SU-DHL-6 (cell line): Measurements from ENCODE around the gene TMED8.

Source experiments
- H2AFZ ChIP-seq: fragments of 200-600 bp; sonication (generic); 2 replicates; pipeline ENCODE4 v1.6.1; 2014; ENCODE audit warnings: low read depth, mild to moderate bottlenecking, moderate library complexity, mixed read lengths, antibody characterized with exemption, low read length; ENCODE audit not compliant: severe bottlenecking
- H3F3A ChIP-seq: fragments of 200-600 bp; shearing (Covaris generic); 2 replicates; pipeline ENCODE4 v1.6.0; 2016; ENCODE audit warnings: antibody characterized with exemption, mild to moderate bottlenecking; ENCODE audit not compliant: insufficient read depth
- H3K27ac ChIP-seq: fragments of 200-600 bp; sonication (generic); 2 replicates; pipeline ENCODE4 v1.5.1; 2016; ENCODE audit warnings: low read depth, mild to moderate bottlenecking, low read length, moderate library complexity, mixed read lengths
- H3K27me3 ChIP-seq: fragments of 200-600 bp; sonication (generic), shearing (Covaris generic); 2 replicates; pipeline ENCODE4 v1.6.0; 2014; ENCODE audit warnings: mild to moderate bottlenecking, low read length
- H3K36me3 ChIP-seq: fragments of 200-600 bp; sonication (generic); 2 replicates; pipeline ENCODE4 v1.6.1; 2014; ENCODE audit warnings: mild to moderate bottlenecking, low read length, mixed read lengths
- H3K4me2 ChIP-seq: fragments of 300-600, 200-600 bp; shearing (Covaris generic), sonication (generic); 2 replicates; pipeline ENCODE4 v1.6.0; 2014; ENCODE audit warnings: low read length, low read depth, mild to moderate bottlenecking; ENCODE audit not compliant: poor library complexity, severe bottlenecking
- H3K4me3 ChIP-seq: fragments of 200-600 bp; sonication (generic); 2 replicates; pipeline ENCODE4 v1.5.1; 2014; ENCODE audit warnings: antibody characterized with exemption, low read length, mild to moderate bottlenecking, mixed read lengths; ENCODE audit not compliant: insufficient read depth, poor library complexity, severe bottlenecking
- H3K79me2 ChIP-seq: fragments of 200-600 bp; sonication (generic); 2 replicates; pipeline ENCODE4 v1.6.1; 2014; ENCODE audit warnings: mild to moderate bottlenecking, low read length, moderate library complexity; ENCODE audit not compliant: insufficient read depth
- H3K9ac ChIP-seq: fragments of 200-600 bp; sonication (generic); 2 replicates; pipeline ENCODE4 v1.7.0; 2014; ENCODE audit warnings: mild to moderate bottlenecking, low read length
- H3K9me2 ChIP-seq: fragments of 200-600 bp; sonication (generic); replicated peaks from 2 replicates; pipeline ENCODE4 v1.6.1; 2014; ENCODE audit warnings: low read length; ENCODE audit not compliant: insufficient read depth
- H3K9me3 ChIP-seq: fragments of 200-600 bp; sonication (generic); 2 replicates; pipeline ENCODE4 v1.6.1; 2014; ENCODE audit warnings: low read length, mixed read lengths; ENCODE audit not compliant: insufficient read depth
- H4K20me1 ChIP-seq: fragments of 200-600 bp; sonication (generic); 2 replicates; pipeline ENCODE4 v1.6.1; 2014; ENCODE audit warnings: low read depth, mild to moderate bottlenecking, antibody characterized with exemption, low read length, moderate library complexity, mixed read lengths
- CTCF ChIP-seq: fragments of 200-600 bp; sonication (generic); IDR thresholded peaks from one replicate; pipeline ENCODE4 v1.5.1; 2017; ENCODE audit warnings: antibody characterized with exemption, mild to moderate bottlenecking, low read length, moderate library complexity; ENCODE audit not compliant: insufficient read depth, poor library complexity, severe bottlenecking
- EZH2phosphoT487 ChIP-seq: fragments of 200-600 bp; sonication (generic), shearing (Covaris generic); conservative IDR thresholded peaks from 2 replicates; pipeline ENCODE4 v1.6.1; 2018; ENCODE audit warnings: mild to moderate bottlenecking, antibody characterized with exemption, low read length, moderate library complexity, mixed read lengths

Gene TMED8

GRCh38 chr14:77343662-77344061, 33.2 kb downstream of the TMED8 start:
- no peak overlapping the region for H3K4me3 ChIP-seq
- H3K27ac ChIP-seq = no peak overlapping the region
- H3F3A ChIP-seq = no peaks in the 10 kb centered on the region; the same call in 1 of the 2 replicates
- no peaks in the 10 kb centered on the region for H3K79me2 ChIP-seq
- no peak overlapping the region for H2AFZ ChIP-seq
- no peak overlapping the region for H3K4me2 ChIP-seq
- H3K9me2 ChIP-seq = no peaks in the 10 kb centered on the region
- TF ChIP-seq EZH2phosphoT487 (no peak), CTCF (no peak)
- no peaks in the 10 kb centered on the region for H3K9me3 ChIP-seq
- H3K27me3 ChIP-seq = no peaks in the 10 kb centered on the region
- no peaks in the 10 kb centered on the region for H4K20me1 ChIP-seq
- H3K36me3 ChIP-seq = no peaks in the 10 kb centered on the region
- H3K9ac ChIP-seq = no peak overlapping the region

- Histone ChIP-seq H3K27ac (no peak overlapping the region), H3K9ac (no peak overlapping the region), H3K4me2 (no peak overlapping the region), H3K9me3 (no peaks in the 10 kb centered on the region), H2AFZ (no peak overlapping the region), H4K20me1 (no peaks in the 10 kb centered on the region), H3K4me3 (no peak overlapping the region), H3K36me3 (no peaks in the 10 kb centered on the region), H3K9me2 (no peaks in the 10 kb centered on the region), H3F3A (no peaks in the 10 kb centered on the region; the same call in 1 of the 2 replicates), H3K79me2 (no peaks in the 10 kb centered on the region), H3K27me3 (no peaks in the 10 kb centered on the region)
- no peak for TF ChIP-seq CTCF
- TF ChIP-seq EZH2phosphoT487 = no peak
These were observed 34.0 kb downstream of the TMED8 start for GRCh38 chr14:77342726-77343397.

- Histone ChIP-seq H3K27ac (no peak overlapping the region), H3K9me2 (no peaks in the 10 kb centered on the region), H3K9me3 (no peaks in the 10 kb centered on the region), H3K4me3 (no peak overlapping the region), H3K27me3 (no peaks in the 10 kb centered on the region), H3K79me2 (no peaks in the 10 kb centered on the region), H3K9ac (no peak overlapping the region), H4K20me1 (no peaks in the 10 kb centered on the region), H3F3A (no peaks in the 10 kb centered on the region; the same call in none of the 2 replicates), H2AFZ (no peak overlapping the region), H3K36me3 (no peaks in the 10 kb centered on the region), H3K4me2 (no peak overlapping the region)
- TF ChIP-seq EZH2phosphoT487 = no peak
- TF ChIP-seq CTCF = no peak
These were observed 36.5 kb downstream of the TMED8 start for GRCh38 chr14:77340389-77340788.
